Measurements from ENCODE around the gene FGF13.

Gene FGF13

DNA sequence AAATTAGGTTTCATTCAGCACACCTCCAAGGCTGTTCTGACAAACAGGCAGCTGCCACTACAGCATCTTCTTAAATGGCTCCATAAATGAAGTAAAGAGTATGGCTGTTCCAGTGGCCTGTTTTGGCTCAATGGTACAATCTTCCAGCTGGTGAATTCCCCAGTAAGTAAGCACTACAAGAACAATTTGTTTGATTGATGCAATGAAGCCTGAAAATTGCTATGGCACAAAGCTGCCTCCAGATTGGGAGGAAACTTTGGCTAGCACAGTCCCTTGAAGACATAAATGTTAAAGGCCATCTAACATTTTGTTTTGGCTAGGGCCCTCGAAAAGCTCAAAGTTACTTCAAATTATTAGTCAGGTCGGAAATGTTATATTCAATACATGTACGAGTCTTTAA, 47.5 kb downstream of the FGF13 start:
- no peak for DNase-seq (ENCODE audit: low read depth, low spot score)

DNA sequence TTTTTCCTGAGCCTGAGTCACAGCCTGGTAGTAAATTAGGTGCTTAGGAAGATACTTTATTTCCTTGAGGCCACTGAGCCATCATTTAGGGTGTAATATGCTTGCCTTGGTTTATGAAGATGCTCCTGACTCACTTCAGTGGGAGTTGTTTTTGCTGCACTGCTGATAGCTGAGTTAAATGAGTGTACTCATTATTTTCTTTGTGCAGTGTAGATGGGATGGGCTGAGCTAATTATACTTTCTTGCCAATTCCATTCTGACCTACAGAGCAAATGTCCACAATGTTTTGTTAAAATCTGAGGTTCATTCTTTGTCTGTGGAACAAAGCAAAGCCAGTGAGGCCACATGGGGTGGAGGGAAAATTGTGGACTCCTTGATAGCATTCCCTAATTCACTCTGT, 60.0 kb downstream of the FGF13 start:
- no peak for DNase-seq (ENCODE audit: low read depth, low spot score)

DNA sequence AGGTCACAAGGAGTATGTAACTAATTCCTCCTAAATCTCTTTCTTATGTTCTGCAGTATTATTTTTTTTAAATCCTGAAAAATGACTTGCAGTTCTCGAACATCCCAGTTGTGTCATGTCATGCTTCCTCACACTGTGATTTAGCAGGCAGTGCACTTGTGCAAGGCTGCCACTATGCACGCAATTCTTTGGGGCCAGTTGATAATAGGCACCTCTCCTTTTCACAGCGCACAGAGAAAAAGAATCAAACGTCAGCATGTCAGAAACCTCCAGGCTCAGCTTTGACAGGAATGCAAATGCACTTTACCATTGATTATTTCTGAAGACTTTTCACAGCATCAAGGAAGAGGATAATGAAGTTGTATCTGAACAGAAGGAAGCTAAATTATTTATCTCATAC, 62.9 kb downstream of the FGF13 start:
- no peak for DNase-seq (ENCODE audit: low read depth, low spot score)

DNA sequence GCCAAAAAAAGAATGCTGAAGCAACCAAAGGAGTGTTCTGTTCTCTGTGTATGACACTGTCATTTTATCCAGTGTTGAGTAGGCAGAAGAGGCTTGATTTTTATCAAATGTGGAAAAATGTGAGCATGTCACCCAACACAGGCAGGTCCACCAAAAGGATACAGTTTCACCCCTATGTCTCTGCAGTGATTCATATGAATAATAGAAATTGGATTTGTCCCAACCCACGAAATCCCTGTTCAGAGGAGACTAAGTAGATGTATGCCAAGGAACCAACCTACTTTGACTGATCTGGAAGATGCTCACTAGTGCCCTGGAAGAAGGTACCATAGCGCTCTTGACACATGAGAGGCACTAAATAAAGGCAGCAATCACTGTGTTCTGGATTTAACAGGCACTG, 72.5 kb downstream of the FGF13 start:
- DNase-seq (ENCODE audit: low read depth, low spot score), result no peak

All from smooth muscle cell of the brain vasculature (primary cell).